Measurements from ENCODE around the gene CNOT8. TPM values are rescaled to one million over a fixed set of nuclear protein-coding genes. Genes with fewer than 3 reads are reported as not detected.
"Not testable (repeated sequence)": the region's sequence is repeated elsewhere in the genome, so short reads cannot be mapped to it uniquely, and the experiment has no call there.

The CNOT8 gene
- polyA plus RNA-seq, 2 of the 4 experiments (the other 2 are of a cell fraction) = 40.6 to 52.7 TPM

- H3K9me3 ChIP-seq = no peaks in the 10 kb centered on the region
- H3K4me1 ChIP-seq = no peaks in the 10 kb centered on the region
- no peak overlapping the region for H3K4me3 ChIP-seq
- ChIA-PET POLR2A (no interaction called here), CTCF (no interaction called here)
- WGBS (ENCODE audit: missing lambda C conversion rate) = 91% methylated on average over 2 of the region's 2 CpGs
- FAIRE-seq (no peak), DNase-seq (ENCODE audit: low read depth in 1 of 2, low spot score in 1 of 2) (no peak), ATAC-seq (no peak)
- no peak overlapping the region for H3K4me2 ChIP-seq
- no peak for TF ChIP-seq HOXB5 (CRISPR knock-in tag; IDR thresholded peaks at IDR 0.05)
- no peak for TF ChIP-seq POLR2AphosphoS2 (conservative IDR thresholded peaks at IDR 0.05; ENCODE audit: low read length)
- TF ChIP-seq ZFP36 (IDR thresholded peaks at IDR 0.05; ENCODE audit: borderline replicate concordance, partially characterized antibody) = no peak
- TF ChIP-seq EHMT2 (IDR thresholded peaks at IDR 0.05; ENCODE audit: low read depth) = no peak
- TF ChIP-seq JUN (IDR thresholded peaks at IDR 0.05) = no peak
- no peak for TF ChIP-seq CEBPB (IDR thresholded peaks at IDR 0.05)
- TF ChIP-seq CHD2 (IDR thresholded peaks at IDR 0.05; ENCODE audit: low read length, partially characterized antibody) = no peak
- TF ChIP-seq TFCP2L1 (CRISPR knock-in tag; IDR thresholded peaks at IDR 0.05) = no peak
- no peak for TF ChIP-seq HMGXB4 (CRISPR knock-in tag; IDR thresholded peaks at IDR 0.05; ENCODE audit: borderline replicate concordance)
- TF ChIP-seq RCOR1 (IDR thresholded peaks at IDR 0.05; ENCODE audit: low read depth, low read length) = no peak
- no peak overlapping the region for H3K27ac ChIP-seq
Observed at GRCh38 chr5:154901276-154901675, 42.8 kb downstream of the CNOT8 start.

DNA sequence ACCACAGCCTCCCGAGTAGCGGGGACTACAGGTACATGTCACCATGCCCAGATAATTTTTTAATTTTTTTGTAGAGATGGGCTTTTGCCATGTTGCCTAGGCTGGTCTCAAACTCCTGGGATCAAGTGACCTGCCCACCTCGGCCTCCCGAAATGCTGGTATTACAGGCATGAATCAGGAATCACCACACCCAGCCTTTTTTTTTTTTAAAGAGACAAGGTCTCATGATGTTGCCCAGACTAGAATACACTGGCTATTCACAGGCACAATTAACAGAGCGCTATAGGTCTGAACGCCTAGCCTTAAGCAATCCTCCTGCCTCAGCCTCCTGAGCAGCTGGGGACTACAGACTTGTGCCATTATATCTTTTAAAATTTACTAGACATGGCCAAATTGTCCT, 43.5 kb downstream of the CNOT8 start:
- 90% methylated on average over 6 of the region's 6 CpGs for WGBS (ENCODE audit: missing lambda C conversion rate)
- no peaks in the 10 kb centered on the region for H3K4me1 ChIP-seq
- H3K27ac ChIP-seq = no peak overlapping the region
- no peak overlapping the region for H3K4me2 ChIP-seq
- H3K9me3 ChIP-seq = no peaks in the 10 kb centered on the region
- TF ChIP-seq EHF (CRISPR knock-in tag; IDR thresholded peaks at IDR 0.05) (no peak), RARB (CRISPR knock-in tag; IDR thresholded peaks at IDR 0.05) (no peak), NPAS2 (CRISPR knock-in tag; IDR thresholded peaks at IDR 0.05; ENCODE audit: borderline replicate concordance) (no peak), EP300 (IDR thresholded peaks at IDR 0.05) (no peak), MYC (IDR thresholded peaks at IDR 0.05; ENCODE audit: borderline replicate concordance, low read length) (no peak), HDAC2 (IDR thresholded peaks at IDR 0.05) (no peak), PHF8 (IDR thresholded peaks at IDR 0.05; ENCODE audit: borderline replicate concordance, low read depth) (no peak), KDM1A (IDR thresholded peaks at IDR 0.05; ENCODE audit: low read depth) (no peak), SREBF2 (IDR thresholded peaks at IDR 0.05) (no peak), RFX5 (IDR thresholded peaks at IDR 0.05) (no peak), RCOR1 (IDR thresholded peaks at IDR 0.05; ENCODE audit: low read depth, low read length) (no peak), ATOH8 (CRISPR knock-in tag; IDR thresholded peaks at IDR 0.05; ENCODE audit: low read depth) (no peak), EHMT2 (IDR thresholded peaks at IDR 0.05; ENCODE audit: low read depth) (no peak), ZNF302 (CRISPR knock-in tag; IDR thresholded peaks at IDR 0.05) (no peak), FOSB (CRISPR knock-in tag; IDR thresholded peaks at IDR 0.05) (no peak)
- TF ChIP-seq, protein P1, sequence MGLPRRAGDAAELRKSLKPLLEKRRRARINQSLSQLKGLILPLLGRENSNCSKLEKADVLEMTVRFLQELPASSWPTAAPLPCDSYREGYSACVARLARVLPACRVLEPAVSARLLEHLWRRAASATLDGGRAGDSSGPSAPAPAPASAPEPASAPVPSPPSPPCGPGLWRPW (IDR thresholded peaks at IDR 0.05) = no peak
- DNase-seq (ENCODE audit: low read depth in 1 of 2, low spot score in 1 of 2) = no peak
- H3K4me3 ChIP-seq = no peak overlapping the region
- ChIA-PET POLR2A (no interaction called here), CTCF (interaction anchor here (0.9 kb wide), 1 partner anchor 12 kb away, joined by 3 read pairs; no protein-coding TSS in a partner anchor)
- ATAC-seq = no peak
- no peak for FAIRE-seq

GRCh38 chr5:154905601-154906000, 47.2 kb downstream of the CNOT8 start:
- FAIRE-seq; H3K4me1 ChIP-seq; ATAC-seq; POLR2A ChIA-PET; H3K9me3 ChIP-seq; H3K27ac ChIP-seq; H3K4me3 ChIP-seq; DNase-seq (ENCODE audit: low read depth in 1 of 2, low spot score in 1 of 2); H3K4me2 ChIP-seq: not testable (repeated sequence)
- CTCF ChIA-PET = interaction anchor here (0.6 to 1.6 kb wide), 3 partner anchors 9 to 352 kb away, joined by 3 to 5 read pairs (median 3); no protein-coding TSS in a partner anchor
- WGBS (ENCODE audit: missing lambda C conversion rate) = 94% methylated on average over 7 of the region's 7 CpGs

Data from A549 (cell line).